HepG2 (cell line): ENCODE results near the gene DAB2IP. TPM values are rescaled to one million over a fixed set of nuclear protein-coding genes. Genes with fewer than 3 reads are reported as not detected.
A peak's percentile ranks its signal among the peaks of the same experiment; 100 is the strongest.

ENCODE experiments used
- DPF2 ChIP-seq: sonication (generic); formaldehyde crosslinking; IDR thresholded peaks from 2 replicates; pipeline ENCODE4 v1.4.0; 2020; ENCODE audit warnings: mild to moderate bottlenecking, low read depth, missing genetic modification reagents, borderline replicate concordance
- ISL2 ChIP-seq: sonication (generic); formaldehyde crosslinking; IDR thresholded peaks from 2 replicates; pipeline ENCODE4 v1.5.0; 2020; ENCODE audit warnings: missing genetic modification reagents
- LCORL ChIP-seq, 2 experiments: fragments of 450-650 bp in 1 of 2; sonication (generic) in 1 of 2; formaldehyde crosslinking in 1 of 2; IDR thresholded peaks; 2 replicates each; pipeline versions ENCODE4 v1.5.0 to v1.6.1; 2017 to 2020; ENCODE audit warnings: antibody characterized with exemption in 1 of 2, missing genetic modification reagents in 1 of 2
- NR2F6 ChIP-seq, 2 experiments: IDR thresholded peaks; 2 replicates each; pipeline ENCODE4 v1.6.1; 2016; ENCODE audit warnings: antibody characterized with exemption in 1 of 2, mild to moderate bottlenecking in 1 of 2
- PAX8 ChIP-seq: sonication (generic); formaldehyde crosslinking; IDR thresholded peaks from 2 replicates; pipeline ENCODE4 v1.8.0; 2022; ENCODE audit warnings: mild to moderate bottlenecking, missing genetic modification reagents, borderline replicate concordance
- PAXIP1 ChIP-seq: sonication (generic); formaldehyde crosslinking; conservative IDR thresholded peaks from 2 replicates; pipeline ENCODE4 v1.4.0; 2020; ENCODE audit warnings: mild to moderate bottlenecking, missing genetic modification reagents, moderate library complexity
- RXRB ChIP-seq: IDR thresholded peaks from 2 replicates; pipeline ENCODE4 v1.6.1; 2016; ENCODE audit warnings: borderline replicate concordance, missing genetic modification reagents, missing compliant biosample characterization
- ZBTB1 ChIP-seq: sonication (generic); formaldehyde crosslinking; IDR thresholded peaks from 2 replicates; pipeline ENCODE4 v1.4.0; 2020; ENCODE audit warnings: missing genetic modification reagents, borderline replicate concordance
- ZNF281 ChIP-seq: sonication (generic); formaldehyde crosslinking; IDR thresholded peaks from 2 replicates; pipeline ENCODE4 v1.4.0; 2020; ENCODE audit warnings: missing genetic modification reagents, borderline replicate concordance
- ZNF407 ChIP-seq: sonication (generic); formaldehyde crosslinking; IDR thresholded peaks from one replicate; pipeline ENCODE4 v1.5.1; 2020; ENCODE audit warnings: mild to moderate bottlenecking, missing genetic modification reagents; ENCODE audit errors: not compliant biosample characterization
- ZNF562 ChIP-seq: sonication (generic); formaldehyde crosslinking; IDR thresholded peaks from 2 replicates; pipeline ENCODE4 v1.8.0; 2022; ENCODE audit warnings: missing genetic modification reagents, borderline replicate concordance
- ZSCAN9 ChIP-seq: IDR thresholded peaks from 2 replicates; pipeline ENCODE4 v1.6.1; 2016; ENCODE audit warnings: borderline replicate concordance
- polyA plus RNA-seq, 8 experiments: library from polyadenylated mRNA; depleted of rRNA in 3 of 8; stranded (reverse) in 7 of 8; unstranded in 1 of 8; fragments of >200 nt; fragmentation: Illumina TruSeq in 4 of 8; extraction: Trizol in 4 of 8; gene quantifications; 2 replicates each; pipeline versions ENCODE4 v1.2.1 to v1.2.3, GENCODE V29; 2011 to 2016; ENCODE audit warnings: low read depth in 4 of 8, missing spikeins in 1 of 8, mixed read lengths in 1 of 8; ENCODE audit not compliant: insufficient read depth in 1 of 8
- total RNA-seq, 5 experiments: library from RNA; depleted of rRNA; stranded (reverse); fragments of >200 nt; fragmentation: Illumina TruSeq; extraction: Trizol; gene quantifications; 2 replicates each; pipeline ENCODE4 v1.2.3, GENCODE V29; 2016; ENCODE audit warnings: low read depth in 1 of 5

Gene DAB2IP
- total and polyA plus RNA-seq, 2 of the 13 experiments (the other 11 are each of a cell fraction or from before 2014, with no cell fraction given) = 25.3 to 37.9 TPM

- TF ChIP-seq ZBTB1 (no peak), ZNF407 (CRISPR knock-in tag) (no peak), ZNF562 (CRISPR knock-in tag) (no peak), LCORL (IDR thresholded peaks at IDR 0.05) (no peak), LCORL (CRISPR knock-in tag; IDR thresholded peaks at IDR 0.05) (peak; percentile 76), ZNF281 (CRISPR knock-in tag) (no peak), ZSCAN9 (peak; percentile 51; the same call in 1 of the 2 replicates), RXRB (peak; percentile 39; the same call in 1 of the 2 replicates), PAXIP1 (peak; percentile 85), DPF2 (CRISPR knock-in tag) (peak; percentile 62), ISL2 (CRISPR knock-in tag) (peak; percentile 82), NR2F6 (IDR thresholded peaks at IDR 0.05) (peak; percentile 19), NR2F6 (CRISPR knock-in tag; IDR thresholded peaks at IDR 0.05) (peak; percentile 54), PAX8 (CRISPR knock-in tag) (0 out of 2 replicates have a peak, but pooled peaks have one; percentile 50)
Measured at GRCh38 chr9:121750715-121751623, 99.5 kb downstream of the DAB2IP start (continued).
